H1 (cell line): ENCODE data around the gene CKAP2L. TPM values are rescaled to one million over a fixed set of nuclear protein-coding genes. Genes with fewer than 3 reads are reported as not detected.

Experiments used
- BCL11A ChIP-seq, 2 experiments: IDR thresholded peaks; one replicate each; pipeline ENCODE4 v1.6.1; 2011; ENCODE audit warnings: low read depth in 2 of 2, low read length in 2 of 2, mild to moderate bottlenecking in 2 of 2
- SIX5 ChIP-seq: IDR thresholded peaks from 2 replicates; pipeline ENCODE4 v1.6.1; 2011; ENCODE audit warnings: mild to moderate bottlenecking, low read depth, low read length
- SUZ12 ChIP-seq: fragments of 200-600 bp; sonication (generic); IDR thresholded peaks from 2 replicates; pipeline ENCODE4 v1.6.1; 2012; ENCODE audit warnings: mild to moderate bottlenecking, inconsistent platforms, low read length, moderate library complexity, mixed read lengths
- TCF12 ChIP-seq: IDR thresholded peaks from 2 replicates; pipeline ENCODE4 v1.6.1; 2011; ENCODE audit warnings: low read depth, mild to moderate bottlenecking, low read length
- polyA plus RNA-seq, 7 experiments: library from polyadenylated mRNA; depleted of rRNA in 3 of 7; stranded (reverse) in 5 of 7; unstranded in 2 of 7; fragments of >200 nt in 5 of 7; fragments of 200-250 nt in 2 of 7; gene quantifications; 1 replicate in 5 of 7; 2 replicates in 1 of 7; 4 replicates in 1 of 7; pipeline versions ENCODE4 v1.2.1 to v1.2.3, GENCODE V29; 2011 to 2013; ENCODE audit warnings: missing spikeins in 2 of 7, mixed read lengths in 2 of 7
- total RNA-seq: library from RNA; stranded (reverse); fragmentation: NEBNext Ultra II Directional; extraction: Animal tissue kit (Norgen Biotek cat#: 25700); gene quantifications from 2 replicates; pipeline ENCODE4 v1.2.1, GENCODE V29; 2021

Gene CKAP2L
- total and polyA plus RNA-seq, 2 of the 8 experiments (the other 6 are each of a cell fraction or from before 2014, with no cell fraction given) = 2.5 to 20.7 TPM

DNA sequence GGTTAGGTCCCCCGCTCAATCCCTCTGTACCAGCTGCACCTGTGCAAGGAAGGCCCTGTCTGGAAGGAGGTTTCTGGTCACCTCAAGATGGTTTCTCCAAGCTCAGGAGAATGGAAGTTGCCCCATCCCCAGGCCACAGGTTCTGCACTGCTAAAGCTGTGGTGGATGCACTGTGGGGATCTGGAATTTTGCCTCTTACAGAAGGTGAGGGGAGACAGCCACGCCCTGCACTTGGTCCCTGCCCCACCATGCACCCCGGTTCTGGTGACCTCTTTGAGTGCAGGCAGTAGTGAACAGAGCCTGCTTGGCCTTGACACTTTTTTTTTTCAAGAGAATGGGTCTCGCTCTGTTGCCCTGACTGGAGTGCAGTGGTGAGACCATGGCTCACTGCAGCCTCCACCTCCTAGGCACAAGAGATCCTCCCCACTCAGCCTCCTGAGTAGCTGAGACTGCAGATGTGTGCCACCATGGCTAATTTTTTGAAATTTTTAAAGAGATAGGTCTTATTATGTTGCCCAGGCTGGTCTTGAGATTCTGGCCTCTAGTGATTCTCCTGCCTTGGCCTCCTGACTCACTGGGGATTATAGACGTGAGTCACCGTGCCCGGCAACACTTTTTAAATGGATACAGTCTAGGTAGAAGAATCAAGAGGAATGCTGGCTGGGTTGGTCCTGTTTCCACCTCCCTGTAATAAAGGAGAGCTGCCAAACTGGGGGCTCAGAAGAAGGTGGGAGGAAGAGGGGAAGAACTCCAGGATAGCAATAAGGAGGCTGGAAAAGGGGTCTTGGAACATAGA, 49.4 kb downstream of the CKAP2L start (continued):
- TF ChIP-seq SUZ12 (no peak), TCF12 (no peak), SIX5 (no peak), BCL11A (IDR thresholded peaks at IDR 0.05; ENCODE audit: low read depth in 2 of 2, low read length in 2 of 2) (no peak)
